NCI-H128 (cell line): ENCODE data around the gene ACR.
"Not testable (repeated sequence)": the region's sequence is repeated elsewhere in the genome, so short reads cannot be mapped to it uniquely, and the experiment has no call there.

ENCODE experiments used
- DNase-seq: peaks from one replicate; lab custom pipeline; 2025; ENCODE audit not compliant: unreplicated experiment; lab: John Stamatoyannopoulos, UW

The ACR gene

DNA sequence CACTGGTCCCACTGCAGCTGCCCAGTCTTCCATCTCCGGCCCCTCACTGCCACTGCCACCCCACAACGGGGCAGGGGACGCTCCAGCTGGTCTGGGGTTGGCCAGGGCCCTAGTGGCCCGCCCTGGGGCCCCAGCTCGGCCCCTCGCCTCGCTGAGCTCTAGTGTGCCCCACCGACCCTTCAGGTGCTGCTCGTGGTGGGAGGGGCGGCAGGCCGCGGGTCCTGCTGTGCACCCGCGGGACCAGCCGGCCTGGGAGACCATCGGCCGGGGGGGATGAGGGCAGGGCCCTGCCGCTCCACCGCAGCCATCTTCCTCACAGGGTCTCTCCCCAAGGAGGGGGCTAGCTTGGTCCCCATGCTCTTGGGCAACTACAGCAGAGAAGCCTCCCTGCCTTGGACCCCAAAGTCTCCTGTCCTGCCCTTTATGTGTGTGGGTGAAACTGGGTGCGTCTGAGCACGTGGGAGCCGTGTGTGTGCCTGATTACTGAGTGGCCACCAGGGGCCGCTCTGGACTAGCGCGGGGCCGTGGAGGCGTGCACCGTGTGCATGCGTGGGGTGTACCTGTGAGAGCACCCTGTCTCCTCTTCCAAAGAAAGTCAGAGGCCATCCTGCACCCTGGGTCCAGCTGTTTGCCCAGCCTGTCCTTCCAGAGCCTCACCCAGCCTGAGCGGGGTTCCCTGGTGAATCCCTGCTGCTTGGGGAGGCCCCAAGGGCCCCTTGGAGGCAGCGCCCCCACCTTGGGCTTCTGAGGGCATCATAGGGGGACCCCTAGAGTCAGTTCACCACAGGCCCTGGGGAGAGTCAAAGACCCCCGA lies 6.0 kb upstream of the ACR start:
- no peak for DNase-seq

DNA sequence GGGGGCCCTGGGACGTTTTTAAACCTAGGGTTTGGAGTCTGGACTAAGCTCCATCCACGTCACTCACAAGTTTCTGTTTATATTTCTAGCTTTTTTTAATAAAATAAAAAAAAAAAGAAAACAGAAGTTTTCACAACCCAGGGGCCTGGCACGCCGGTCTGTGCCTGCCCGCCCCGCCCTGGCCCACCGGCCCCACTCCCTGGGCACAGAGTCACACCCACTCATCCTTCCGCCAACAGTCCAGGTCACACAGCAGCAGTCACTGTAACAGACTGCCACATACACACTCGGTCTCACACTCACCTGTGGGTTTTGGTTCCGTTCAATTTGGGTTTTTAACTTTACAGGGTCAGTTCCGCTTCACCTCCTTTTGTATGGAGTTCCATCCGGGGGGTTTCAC lies 5.3 kb upstream of the ACR start:
- no peak for DNase-seq

DNA sequence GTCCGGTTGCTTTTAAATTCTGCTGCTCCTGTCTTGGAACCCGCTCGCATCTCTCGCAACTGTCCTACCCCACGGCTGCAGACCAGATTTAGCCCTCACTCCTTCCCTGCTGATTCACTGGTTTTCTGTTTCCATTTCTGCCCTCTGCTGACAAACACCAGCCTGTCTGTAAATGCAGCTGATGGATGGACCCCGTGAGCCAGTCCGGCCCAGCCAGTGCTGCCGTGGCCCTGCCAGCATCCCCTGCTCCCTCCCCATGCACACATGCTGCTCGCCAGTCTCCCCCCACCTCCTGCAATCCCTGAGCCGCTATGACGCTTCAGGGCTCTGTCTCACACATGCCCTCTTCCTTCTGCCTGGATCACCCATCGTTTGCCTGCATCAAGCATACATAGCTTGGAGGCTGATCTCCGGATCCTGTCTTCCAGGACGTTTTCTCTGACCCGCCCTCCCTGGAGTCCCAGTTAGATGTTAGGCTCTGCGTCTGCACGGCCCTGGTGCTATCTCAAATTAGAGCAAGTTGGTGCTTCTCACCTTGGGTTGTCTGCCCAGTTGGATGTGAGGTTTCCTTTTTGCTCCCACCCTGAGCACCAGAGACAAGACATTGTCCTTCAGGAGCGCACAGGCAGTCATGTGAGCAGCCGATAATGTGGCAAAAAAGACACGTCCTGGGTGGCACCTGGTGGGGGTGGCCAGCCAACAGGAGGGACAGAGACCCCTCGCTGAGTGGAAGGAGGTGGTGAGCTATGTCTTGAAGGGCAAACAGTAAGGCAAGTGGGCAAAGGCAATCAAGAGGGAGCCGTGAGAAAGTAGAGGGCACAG lies 4.3 kb upstream of the ACR start:
- no peak for DNase-seq

DNA sequence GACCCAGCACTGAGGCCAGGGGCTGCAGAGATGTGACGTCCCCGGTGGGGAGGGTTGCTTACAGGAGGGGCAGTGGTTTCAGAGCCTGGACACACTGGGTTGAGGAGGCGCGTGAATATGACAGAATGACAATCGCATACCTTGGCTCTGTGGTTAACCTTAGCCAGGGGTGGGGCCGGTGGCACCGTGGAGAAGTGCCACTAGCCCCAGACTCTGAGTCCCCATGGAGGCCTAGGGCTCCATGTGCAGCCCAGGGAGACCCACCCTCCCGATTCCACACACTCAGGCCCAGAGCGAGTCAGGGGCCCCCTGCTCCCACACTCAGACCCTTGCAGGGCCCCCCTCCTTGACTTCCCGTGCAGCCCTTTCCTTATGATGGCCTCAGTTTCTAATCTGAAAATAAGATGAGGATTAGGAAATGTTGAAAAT lies 3.6 kb upstream of the ACR start:
- DNase-seq = no peak

DNA sequence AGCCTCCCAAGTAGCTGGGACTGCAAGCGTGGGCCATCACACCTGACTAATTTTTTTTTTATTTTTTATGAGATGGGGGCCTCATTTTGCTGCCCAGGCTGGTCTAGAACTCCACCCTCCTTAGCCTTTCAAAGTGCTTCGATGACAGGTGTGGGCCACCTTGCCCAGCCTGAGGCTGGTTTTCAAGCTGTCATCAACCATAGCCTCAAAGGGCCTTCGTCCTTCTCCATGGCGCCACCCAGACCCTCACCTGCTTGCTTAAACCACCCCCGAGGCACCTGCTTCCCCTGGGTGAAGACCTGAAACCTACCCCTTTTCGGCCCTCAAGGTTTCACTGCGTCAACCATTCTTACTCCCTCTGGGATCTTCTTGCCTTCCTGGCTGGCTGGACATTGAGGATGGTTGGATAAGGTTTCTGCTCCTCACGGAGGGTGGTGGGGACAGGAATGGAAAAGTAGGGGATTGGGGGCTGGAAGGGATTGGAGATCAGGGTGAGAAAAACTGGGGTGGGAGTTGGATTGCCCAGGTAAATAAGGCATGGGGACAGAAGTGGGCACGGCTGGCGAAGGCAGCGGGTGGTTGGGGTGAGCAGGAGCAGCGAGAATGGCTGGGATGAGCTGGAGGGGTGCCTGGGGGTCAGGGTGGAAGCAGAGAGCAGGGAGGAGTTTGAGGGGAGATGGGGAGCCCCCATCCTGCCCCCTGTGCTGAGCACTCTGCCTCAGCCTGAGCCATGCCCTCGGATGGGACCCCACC lies 2.8 kb upstream of the ACR start:
- DNase-seq = no peak

DNA sequence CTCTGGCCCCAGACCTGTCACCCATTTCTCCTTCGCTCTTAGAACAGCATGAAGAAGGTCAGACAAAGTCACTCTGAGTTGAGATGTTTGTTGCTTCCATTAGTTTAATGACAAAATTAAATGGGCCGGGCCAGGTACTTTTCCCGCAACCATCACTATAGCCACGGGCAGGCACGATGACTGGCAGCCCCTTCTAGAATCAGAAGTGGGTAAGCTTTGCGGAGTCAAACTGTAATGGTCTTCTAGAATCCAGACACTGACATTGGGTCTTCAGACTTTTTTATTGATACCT lies 2.3 kb upstream of the ACR start:
- no peak for DNase-seq

DNA sequence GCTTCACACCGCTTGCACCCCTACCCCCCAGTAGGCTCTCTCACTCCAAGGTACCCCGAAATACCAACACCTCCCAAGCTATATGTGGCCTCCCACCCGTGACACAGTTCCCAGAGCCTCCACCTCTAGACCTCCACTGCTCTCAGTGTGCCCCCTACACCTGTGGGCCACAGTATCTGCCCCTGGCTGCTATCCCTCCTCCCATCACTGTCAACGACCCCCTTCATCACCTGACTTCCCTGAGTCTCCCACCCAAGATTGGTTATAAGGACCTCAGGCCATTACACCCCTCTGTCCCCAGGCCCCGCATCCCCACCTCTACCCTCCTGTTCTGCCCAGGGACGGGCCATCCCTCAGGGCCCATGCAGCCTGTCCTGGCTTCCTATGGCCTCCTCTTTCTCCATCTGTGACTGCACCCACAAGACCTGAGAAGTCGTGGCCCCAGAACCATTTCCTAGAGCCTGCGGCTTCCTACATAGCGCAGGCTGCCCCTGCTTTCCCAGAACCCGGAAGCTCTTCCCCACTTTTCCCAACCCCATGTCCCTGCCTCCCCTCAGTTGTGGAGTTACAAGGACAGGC lies 734 bp downstream of the ACR start:
- no peak for DNase-seq

DNA sequence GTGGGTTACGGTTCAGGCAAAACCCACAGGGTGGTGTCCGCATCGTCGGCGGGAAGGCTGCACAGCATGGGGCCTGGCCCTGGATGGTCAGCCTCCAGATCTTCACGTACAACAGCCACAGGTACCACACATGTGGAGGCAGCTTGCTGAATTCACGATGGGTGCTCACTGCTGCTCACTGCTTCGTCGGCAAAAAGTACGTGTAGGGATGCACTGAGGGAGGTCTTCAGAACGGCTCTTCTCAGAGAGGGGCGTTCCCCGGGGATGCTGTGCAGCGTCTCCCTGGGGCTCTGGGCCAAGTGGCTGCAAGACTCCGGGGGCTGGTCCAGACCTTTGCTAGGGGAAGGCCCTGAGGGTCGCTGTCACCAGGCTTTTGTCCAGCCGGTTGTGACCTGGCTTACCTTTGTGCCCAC lies 1.3 kb downstream of the ACR start:
- DNase-seq = no peak

DNA sequence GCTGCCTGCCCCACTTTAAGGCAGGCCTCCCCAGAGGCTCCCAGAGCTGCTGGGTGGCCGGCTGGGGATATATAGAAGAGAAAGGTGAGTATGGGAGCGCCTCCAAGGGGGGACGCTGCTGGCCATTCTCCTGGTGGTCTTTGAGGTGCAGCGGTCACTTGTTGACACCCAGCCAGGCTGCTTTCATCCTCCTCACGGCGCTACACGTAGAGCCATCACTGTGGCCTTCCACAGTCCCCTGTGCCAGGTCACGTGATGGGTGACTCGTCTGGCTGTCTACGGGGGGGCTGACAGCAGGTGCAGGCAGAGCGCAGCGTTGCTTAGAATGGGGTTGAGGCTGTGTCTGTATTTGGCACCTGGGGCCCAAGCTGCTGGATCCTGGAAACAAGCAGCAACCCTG lies 1.9 kb downstream of the ACR start:
- DNase-seq = no peak

DNA sequence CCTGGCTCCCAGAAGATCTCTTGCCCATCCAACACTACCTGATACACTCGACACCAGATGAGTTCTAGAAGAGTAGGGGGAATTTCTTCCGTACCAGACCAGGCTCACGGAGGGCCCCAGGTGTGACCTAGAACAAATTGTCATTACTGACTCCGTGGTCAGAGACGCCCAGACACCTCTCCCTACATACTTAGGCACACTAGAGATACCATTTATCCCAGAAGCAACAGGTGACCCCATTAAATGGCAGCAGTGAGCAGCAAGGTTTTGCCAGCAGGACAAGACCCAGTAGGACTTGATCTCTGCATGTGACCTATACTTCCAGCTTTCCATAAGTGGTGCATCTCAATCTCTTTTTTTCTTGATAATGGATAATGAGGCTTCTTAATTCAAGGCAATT lies 2.7 kb downstream of the ACR start:
- not testable (repeated sequence) for DNase-seq

DNA sequence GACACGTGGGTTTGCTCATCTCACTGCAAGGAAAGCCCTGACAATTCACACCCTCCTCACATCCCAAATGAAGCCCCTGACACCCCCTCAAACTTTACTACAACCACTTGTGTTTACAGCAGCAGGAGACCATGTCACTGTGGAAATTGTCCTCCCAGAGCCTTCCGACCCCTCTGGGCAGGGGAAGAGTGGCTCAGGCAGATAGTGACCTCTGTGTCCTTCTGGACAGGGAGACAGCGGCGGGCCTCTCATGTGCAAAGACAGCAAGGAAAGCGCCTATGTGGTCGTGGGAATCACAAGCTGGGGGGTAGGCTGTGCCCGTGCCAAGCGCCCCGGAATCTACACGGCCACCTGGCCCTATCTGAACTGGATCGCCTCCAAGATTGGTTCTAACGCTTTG lies 6.4 kb downstream of the ACR start:
- DNase-seq = not testable (repeated sequence)

DNA sequence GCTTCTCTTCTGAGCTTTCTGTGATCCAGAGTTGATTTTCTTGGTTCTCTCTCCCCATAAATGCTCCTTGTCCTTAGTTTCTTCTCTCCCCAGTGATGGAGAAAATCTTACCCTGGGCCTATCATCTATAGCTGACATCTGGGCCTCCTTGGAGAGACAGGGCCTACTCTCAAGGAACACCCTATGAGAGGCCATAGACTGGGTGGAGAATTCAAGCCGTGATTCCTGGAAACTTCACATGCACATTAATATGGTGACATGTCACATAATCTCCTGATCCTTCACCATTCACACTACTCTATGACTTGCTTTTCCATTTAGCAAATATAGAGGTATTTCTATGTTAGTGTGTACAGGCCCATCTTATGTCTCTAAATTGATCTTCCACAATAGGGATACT lies 9.5 kb downstream of the ACR start:
- DNase-seq = not testable (repeated sequence)

DNA sequence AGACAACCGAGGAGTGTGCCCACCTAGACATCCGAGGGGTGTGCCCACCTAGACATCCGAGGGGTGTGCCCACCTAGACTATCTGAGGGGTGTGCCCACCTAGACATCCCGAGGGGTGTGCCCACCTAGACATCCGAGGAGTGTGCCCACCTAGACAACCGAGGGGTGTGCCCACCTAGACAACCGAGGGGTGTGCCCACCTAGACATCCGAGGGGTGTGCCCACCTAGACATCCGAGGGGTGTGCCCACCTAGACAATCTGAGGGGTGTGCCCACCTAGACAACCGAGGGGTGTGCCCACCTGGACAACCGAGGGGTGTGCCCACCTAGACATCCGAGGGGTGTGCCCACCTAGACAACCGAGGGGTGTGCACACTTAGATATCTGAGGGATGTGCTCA lies 10.6 kb downstream of the ACR start:
- not testable (repeated sequence) for DNase-seq

DNA sequence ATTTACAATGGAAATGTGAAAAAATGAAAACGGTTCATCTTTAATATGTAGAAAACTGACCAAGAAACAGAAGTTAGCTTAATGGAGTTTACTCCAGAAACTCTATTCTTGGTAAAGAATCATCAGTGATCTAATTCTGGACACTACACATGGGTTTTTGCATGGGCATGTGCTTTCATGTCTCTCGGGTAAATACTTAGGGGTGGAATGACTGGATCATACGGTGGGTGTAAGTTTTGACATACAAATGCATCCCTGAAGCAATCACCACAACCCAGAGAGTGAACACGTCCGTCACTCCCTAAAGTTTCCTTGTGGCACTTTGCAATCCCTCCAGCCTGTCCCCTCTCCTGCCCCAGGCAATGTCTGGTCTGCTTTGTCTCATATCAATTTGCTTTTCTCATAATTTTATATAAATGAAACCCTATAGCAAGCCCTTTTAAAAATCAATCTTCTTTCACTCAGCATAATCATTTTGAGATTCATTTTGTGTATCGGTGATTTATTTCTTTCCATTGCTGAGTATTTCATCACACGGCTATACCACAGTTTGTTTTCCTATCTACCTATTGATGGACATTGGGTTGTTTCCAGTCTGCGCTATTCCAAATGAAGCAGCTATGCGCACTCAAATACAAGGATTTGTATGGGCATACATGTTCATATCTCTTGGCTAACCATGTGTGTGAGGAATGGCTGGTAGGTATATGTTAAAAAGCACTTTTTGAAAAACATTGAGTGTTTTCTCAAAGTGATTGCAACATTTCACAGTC lies 11.5 kb downstream of the ACR start:
- DNase-seq = not testable (repeated sequence)

DNA sequence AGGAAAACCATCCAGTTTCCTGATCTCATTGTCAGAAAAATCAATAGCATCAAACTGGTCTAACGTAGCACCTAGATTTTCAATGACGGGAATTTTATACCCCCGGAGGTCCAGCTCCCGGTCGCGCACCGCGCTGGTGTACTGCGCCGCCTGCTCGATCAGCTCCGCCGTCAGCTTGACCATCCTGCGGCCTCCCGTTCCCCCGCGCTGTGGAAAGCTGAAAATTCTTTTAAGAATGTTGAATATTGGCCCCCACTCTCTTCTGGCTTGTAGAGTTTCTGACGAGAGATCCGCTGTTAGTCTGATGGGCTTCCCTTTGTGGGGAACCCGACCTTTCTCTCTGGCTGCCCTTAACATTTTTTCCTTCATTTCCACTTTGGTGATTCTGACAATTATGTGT lies 17.2 kb downstream of the ACR start:
- not testable (repeated sequence) for DNase-seq

DNA sequence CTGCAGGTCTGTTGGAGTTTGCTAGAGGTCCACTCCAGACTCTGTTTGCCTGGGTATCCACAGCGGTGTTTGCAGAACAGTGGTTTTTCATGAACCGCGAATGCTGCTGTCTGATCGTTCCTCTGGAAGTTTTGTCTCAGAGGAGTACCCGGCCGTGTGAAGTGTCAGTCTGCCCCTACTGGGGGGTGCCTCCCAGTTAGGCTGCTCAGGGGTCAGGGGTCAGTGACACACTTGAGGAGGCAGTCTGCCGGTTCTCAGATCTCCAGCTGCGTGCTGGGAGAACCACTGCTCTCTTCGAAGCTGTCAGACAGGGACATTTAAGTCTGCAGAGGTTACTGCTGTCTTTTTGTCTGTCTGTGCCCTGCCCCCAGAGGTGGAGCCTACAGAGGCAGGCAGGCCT lies 18.4 kb downstream of the ACR start:
- DNase-seq = not testable (repeated sequence)

DNA sequence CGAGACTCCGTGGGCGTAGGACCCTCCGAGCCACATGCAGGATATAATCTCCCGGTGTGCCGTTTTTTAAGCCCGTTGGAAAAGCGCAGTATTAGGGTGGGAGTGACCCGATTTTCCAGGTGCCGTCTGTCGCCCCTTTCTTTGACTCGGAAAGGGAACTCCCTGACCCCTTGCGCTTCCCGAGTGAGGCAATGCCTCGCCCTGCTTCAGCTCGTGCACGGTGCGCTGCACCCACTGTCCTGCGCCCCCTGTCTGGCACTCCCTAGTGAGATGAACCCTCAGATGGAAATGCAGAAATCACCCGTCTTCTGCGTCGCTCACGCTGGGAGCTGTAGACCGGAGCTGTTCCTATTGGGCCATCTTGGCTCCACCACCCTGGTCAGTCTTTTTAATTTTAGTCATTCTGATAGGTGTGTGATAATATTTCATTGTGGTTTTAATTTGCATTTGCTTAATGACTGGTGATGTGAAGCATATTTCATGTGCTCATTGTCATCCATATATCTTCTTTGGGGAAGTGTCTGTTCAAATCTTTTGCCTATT lies 19.0 kb downstream of the ACR start:
- DNase-seq = not testable (repeated sequence)

DNA sequence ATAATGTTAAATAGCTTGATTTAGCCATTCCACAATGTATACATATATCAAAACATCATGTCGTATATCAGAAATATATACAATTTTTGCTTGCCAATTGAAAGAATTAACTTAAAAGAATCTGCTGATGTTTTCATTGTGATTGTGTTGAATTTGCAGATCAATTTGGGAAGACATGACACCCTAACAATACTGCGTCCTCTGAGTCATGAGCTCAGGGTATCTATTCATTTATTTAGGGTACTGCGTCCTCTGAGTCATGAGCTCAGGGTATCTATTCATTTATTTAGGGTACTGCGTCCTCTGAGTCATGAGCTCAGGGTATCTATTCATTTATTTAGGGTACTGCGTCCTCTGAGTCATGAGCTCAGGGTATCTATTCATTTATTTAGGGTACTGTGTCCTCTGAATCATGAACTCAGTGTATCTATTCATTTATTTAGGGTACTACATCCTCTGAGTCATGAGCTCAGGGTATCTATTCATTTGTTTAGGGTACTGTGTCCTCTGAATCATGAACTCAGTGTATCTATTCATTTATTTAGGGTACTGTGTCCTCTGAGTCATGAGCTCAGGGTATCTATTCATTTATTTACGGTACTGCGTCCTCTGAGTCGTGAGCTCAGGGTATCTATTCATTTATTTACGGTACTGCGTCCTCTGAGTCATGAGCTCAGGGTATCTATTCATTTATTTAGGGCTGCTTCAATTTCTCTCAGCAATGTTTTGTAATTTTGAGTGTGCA lies 21.8 kb downstream of the ACR start:
- DNase-seq = not testable (repeated sequence)

DNA sequence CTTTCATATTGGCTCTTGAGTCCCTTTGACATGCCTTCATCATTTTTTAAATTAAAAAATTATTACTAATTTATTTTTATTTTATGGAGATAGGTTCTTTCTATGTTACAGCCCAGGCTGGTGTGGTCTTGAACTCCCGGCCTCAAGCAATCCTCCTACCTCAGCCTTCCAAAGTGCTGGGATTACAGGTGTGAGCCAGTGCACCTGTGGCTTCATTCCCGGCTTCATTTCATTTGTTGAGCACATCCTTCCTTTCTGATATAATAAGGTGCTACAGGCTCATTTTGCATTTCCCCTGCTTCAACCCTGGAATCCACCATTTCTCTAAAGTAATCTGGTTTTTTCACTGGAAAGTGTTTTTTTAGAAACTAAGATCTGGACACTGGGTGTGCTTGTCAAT lies 23.8 kb downstream of the ACR start:
- DNase-seq = not testable (repeated sequence)

DNA sequence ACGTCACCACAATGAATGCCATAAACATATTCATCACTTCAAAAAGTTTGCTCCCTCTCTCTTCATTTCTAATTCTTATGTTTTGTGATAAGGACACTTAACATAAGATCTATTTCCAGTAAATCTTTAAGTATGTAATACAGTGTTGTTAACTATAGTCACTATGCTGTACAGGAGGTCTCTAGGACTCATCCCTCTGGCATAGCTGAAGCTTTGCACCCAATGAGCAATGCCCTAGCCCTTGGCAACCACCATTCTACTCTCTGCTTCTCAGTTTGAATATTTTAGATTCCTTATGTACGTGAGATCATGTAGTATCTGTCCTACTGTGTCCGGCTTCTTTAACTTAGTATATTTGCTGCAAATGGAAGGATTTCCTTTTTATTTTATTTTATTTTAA lies 26.3 kb downstream of the ACR start:
- DNase-seq = not testable (repeated sequence)
